Vagina (tissue), 2 donors: Measurements from ENCODE around the gene KRT17. TPM values are rescaled to one million over a fixed set of nuclear protein-coding genes. Genes with fewer than 3 reads are reported as not detected.
"Not testable (repeated sequence)": the region's sequence is repeated elsewhere in the genome, so short reads cannot be mapped to it uniquely, and the experiment has no call there.

Source experiments
- DNase-seq, 2 donors: peaks; one replicate each; pipeline ENCODE4 v3.0.0-alpha.2; 2017; ENCODE audit errors: extremely low spot score in 2 of 2
- H3K27ac ChIP-seq: fragments of 200-600 bp; sonication (generic); one replicate; pipeline ENCODE4 v1.5.1; 2019
- H3K27me3 ChIP-seq: fragments of 200-600 bp; sonication (generic); one replicate; pipeline ENCODE4 v1.5.1; 2019
- H3K36me3 ChIP-seq, 2 donors: fragments of 200-600 bp; sonication (generic); one replicate each; pipeline ENCODE4 v1.5.1; 2017 to 2019
- H3K4me1 ChIP-seq: fragments of 200-600 bp; sonication (generic); one replicate; pipeline ENCODE4 v1.5.1; 2019
- H3K4me3 ChIP-seq, 2 donors: fragments of 200-600 bp; sonication (generic); 1 replicate in 1 of 2; 2 replicates in 1 of 2; pipeline ENCODE4 v1.5.1; 2016 to 2019
- H3K9me3 ChIP-seq: fragments of 200-600 bp; sonication (generic); one replicate; pipeline ENCODE4 v1.5.1; 2019
- POLR2A ChIP-seq, 2 donors: fragments of 450-650 bp; IDR thresholded peaks; one replicate each; pipeline ENCODE4 v1.6.1; 2017; ENCODE audit warnings: antibody characterized with exemption in 2 of 2, mild to moderate bottlenecking in 2 of 2, moderate library complexity in 2 of 2
- POLR2AphosphoS5 ChIP-seq, 2 donors: sonication (generic); formaldehyde crosslinking; IDR thresholded peaks; one replicate each; pipeline ENCODE4 v1.9.0; 2017; ENCODE audit warnings: antibody characterized with exemption in 2 of 2, mild to moderate bottlenecking in 2 of 2, low read depth in 1 of 2; ENCODE audit not compliant: insufficient read depth in 1 of 2
- intact Hi-C: fragments of 100-400 bp; cut with DNase I; formaldehyde crosslinking; loops from one replicate; pipeline ENCODE4 v1.15.1; 2023
- total RNA-seq: library from RNA; depleted of rRNA; stranded (reverse); fragments of >200 nt; gene quantifications from one replicate; pipeline ENCODE4 v1.2.3, GENCODE V29; 2016
- TF ChIP-seq, protein P1 (sequence below), 3 experiments: fragments of 450-650 bp in 2 of 3; fragments of 200-600 bp in 1 of 3; sonication (generic) in 1 of 3; IDR thresholded peaks; one replicate each; pipeline ENCODE4 v1.5.1; 2017 to 2019; ENCODE audit warnings: antibody characterized with exemption in 3 of 3, mild to moderate bottlenecking in 2 of 3, moderate library complexity in 2 of 3

Gene KRT17
- total RNA-seq, 1 donor from 2014 or later = 165 TPM

DNA sequence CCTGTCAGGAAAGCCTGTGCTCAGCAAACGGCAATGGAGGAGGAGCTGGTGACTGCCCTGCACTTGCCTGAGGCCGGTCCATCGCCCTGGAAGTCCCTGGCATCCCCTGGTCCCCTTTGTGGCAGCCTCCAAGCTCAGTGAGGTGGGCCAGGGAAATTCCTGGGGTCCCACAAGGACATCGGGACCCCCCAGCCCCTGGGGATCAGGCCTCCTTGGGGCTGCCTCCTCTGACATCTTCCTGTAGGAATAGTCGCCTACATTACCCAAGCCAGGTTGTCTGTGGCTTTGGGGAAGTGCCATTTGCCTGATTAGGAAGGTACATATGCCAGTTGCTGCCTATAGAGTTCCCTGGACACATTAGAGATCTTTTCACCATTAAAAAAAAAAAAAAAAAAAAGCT, 45.4 kb downstream of the KRT17 start:
- H3K27me3 ChIP-seq = no peaks in the 10 kb centered on the region
- no peaks in the 10 kb centered on the region for H3K36me3 ChIP-seq
- no peaks in the 10 kb centered on the region for H3K9me3 ChIP-seq
- intact Hi-C loops = no loop called here
- H3K4me3 ChIP-seq = no peak overlapping the region
- H3K27ac ChIP-seq = peak overlapping the region; percentile 60
- DNase-seq = no peak
- TF ChIP-seq, protein P1, sequence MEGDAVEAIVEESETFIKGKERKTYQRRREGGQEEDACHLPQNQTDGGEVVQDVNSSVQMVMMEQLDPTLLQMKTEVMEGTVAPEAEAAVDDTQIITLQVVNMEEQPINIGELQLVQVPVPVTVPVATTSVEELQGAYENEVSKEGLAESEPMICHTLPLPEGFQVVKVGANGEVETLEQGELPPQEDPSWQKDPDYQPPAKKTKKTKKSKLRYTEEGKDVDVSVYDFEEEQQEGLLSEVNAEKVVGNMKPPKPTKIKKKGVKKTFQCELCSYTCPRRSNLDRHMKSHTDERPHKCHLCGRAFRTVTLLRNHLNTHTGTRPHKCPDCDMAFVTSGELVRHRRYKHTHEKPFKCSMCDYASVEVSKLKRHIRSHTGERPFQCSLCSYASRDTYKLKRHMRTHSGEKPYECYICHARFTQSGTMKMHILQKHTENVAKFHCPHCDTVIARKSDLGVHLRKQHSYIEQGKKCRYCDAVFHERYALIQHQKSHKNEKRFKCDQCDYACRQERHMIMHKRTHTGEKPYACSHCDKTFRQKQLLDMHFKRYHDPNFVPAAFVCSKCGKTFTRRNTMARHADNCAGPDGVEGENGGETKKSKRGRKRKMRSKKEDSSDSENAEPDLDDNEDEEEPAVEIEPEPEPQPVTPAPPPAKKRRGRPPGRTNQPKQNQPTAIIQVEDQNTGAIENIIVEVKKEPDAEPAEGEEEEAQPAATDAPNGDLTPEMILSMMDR (IDR thresholded peaks at IDR 0.05) = no peak
- no peak for TF ChIP-seq POLR2AphosphoS5 (IDR thresholded peaks at IDR 0.05; ENCODE audit: insufficient read depth in 1 of 2, low read depth in 1 of 2)
- no peak for TF ChIP-seq POLR2A (IDR thresholded peaks at IDR 0.05)
- H3K4me1 ChIP-seq = peaks cover 25% of the 10 kb centered on the region

DNA sequence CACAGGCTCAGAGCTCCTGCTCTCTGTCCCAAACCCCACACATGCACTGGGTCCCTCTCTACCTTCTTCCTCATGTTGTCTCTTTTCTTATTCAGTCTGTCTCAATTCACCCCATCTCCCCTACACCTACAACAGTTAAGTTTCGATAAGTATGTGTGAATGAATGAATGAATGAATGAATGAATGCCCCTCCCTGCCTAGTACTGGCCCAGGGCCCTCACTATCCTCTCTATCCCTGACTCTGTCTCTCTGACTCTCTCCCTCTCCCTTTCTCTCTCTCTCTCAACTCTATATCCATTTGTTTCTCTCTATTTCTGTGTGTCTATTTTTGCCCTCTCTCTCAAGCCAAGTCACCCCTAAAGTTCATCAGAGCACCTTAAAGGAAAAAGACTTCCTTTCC, 45.8 kb downstream of the KRT17 start:
- TF ChIP-seq POLR2AphosphoS5 (IDR thresholded peaks at IDR 0.05; ENCODE audit: insufficient read depth in 1 of 2, low read depth in 1 of 2) (no peak), POLR2A (IDR thresholded peaks at IDR 0.05) (no peak)
- TF ChIP-seq, protein P1 (IDR thresholded peaks at IDR 0.05) = no peak
- intact Hi-C loops = no loop called here
- Histone ChIP-seq H3K27ac (peak overlapping the region; percentile 60), H3K36me3 (no peaks in the 10 kb centered on the region), H3K9me3 (no peaks in the 10 kb centered on the region), H3K4me3 (no peak overlapping the region), H3K27me3 (no peaks in the 10 kb centered on the region), H3K4me1 (peaks cover 25% of the 10 kb centered on the region)
- no peak for DNase-seq

DNA sequence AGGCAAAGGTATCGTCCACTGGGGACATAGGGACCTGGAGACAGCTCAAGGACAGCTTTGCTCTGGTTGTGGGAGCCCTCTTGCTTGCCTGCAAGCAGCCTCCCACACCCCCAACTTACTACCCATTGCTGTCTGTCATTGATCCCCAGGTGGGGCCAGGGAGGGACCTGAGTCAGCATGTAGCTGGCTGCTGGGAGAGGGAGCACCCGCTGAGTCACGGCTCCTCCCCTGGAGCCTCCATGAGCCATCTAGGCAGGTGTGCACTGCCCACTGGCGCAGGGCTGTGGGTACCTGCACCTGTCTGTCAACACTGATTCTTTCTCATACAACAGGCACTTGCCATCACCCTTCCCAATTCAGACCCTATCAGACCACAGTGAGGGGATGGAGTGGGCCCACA, 47.6 kb downstream of the KRT17 start:
- H3K4me3 ChIP-seq, H3K27ac ChIP-seq, H3K9me3 ChIP-seq, intact Hi-C loops, H3K36me3 ChIP-seq, H3K27me3 ChIP-seq, DNase-seq: not testable (repeated sequence)
- H3K4me1 ChIP-seq = peaks cover 25% of the 10 kb centered on the region

DNA sequence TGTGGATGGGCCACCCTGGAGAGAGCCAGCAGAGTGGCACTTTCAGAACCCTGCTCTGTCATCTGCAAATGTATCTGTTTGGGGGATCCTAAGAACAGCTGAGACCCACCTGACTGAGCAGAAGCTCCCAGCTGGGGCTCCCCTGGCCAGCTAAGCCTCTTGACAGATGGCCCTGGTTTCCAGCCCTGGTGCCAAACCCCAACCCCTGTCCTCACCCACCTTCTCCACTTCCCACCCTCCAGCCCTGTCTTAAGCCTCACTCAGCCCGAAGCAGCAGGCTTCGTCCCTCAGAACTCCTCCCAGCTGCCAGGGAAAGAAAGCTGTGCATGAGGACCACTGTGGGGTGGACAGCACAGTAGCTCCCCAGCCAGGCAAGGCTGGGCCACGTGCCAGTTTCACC, 49.0 kb downstream of the KRT17 start:
- TF ChIP-seq POLR2AphosphoS5 (IDR thresholded peaks at IDR 0.05; ENCODE audit: insufficient read depth in 1 of 2, low read depth in 1 of 2) = no peak
- no peak for TF ChIP-seq POLR2A (IDR thresholded peaks at IDR 0.05)
- TF ChIP-seq, protein P1 (IDR thresholded peaks at IDR 0.05) = no peak
- Histone ChIP-seq H3K4me1 (peaks cover 15% of the 10 kb centered on the region), H3K36me3 (no peaks in the 10 kb centered on the region), H3K27me3 (no peaks in the 10 kb centered on the region), H3K9me3 (no peaks in the 10 kb centered on the region), H3K4me3 (no peak overlapping the region), H3K27ac (no peak overlapping the region)
- intact Hi-C loops = no loop called here
- DNase-seq = no peak

DNA sequence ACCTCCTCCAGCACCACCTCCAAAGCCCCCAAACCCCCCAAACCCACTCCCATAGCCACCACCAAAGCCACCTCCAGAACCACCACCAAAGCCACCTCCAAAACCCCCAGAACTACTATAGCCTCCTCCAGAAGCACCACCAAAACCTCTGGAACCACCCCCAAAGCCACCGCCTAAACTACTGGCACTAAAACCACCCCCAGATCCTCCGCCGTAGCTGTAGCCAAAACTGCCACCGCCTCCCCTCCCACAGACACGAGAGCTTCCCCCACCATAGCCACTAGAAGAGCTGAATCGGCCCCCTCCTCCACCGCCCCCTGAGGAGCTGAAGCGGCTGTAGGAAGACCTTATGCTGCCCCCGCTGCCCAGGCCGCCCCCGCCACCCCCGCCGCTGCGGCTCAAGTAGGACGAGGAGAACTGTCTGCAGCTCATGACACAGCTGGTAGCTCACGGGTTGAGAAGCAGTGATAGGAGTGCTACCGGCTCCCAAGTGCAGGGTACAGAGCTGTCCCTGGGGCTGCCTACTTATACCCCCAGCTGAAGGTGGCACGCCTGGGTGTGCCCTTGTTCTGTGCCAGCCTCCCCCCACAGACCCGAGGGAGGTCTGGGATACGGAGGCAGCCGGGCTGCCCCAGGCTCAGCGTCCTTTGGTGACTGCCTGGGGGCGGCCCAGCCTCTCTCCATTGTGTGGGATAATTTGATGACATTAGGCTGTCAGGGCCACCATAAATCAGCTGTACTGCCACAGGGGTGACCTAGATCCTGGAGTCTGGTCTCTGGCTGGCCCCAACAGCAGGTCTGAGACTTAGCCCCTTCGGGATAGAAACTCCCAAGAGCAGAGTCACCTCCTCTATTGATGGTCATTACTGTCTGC, 52.6 kb downstream of the KRT17 start, which contains the start of gene KRT9:
KRT9 (minus strand) TSS at position 499 of the 874 bp plus-strand sequence; CDS start at position 432, 67 bp downstream.
- Histone ChIP-seq H3K27ac (no peak within 1 kb of the TSS), H3K9me3 (no peaks in the 10 kb centered on the region), H3K27me3 (no peaks in the 10 kb centered on the region), H3K4me1 (no peaks in the 10 kb centered on the region), H3K36me3 (no peaks in the 10 kb centered on the region), H3K4me3 (no peak within 1 kb of the TSS)
- DNase-seq = no peak
- TF ChIP-seq POLR2A (IDR thresholded peaks at IDR 0.05) = no peak
- TF ChIP-seq, protein P1 (IDR thresholded peaks at IDR 0.05) = no peak
- no peak for TF ChIP-seq POLR2AphosphoS5 (IDR thresholded peaks at IDR 0.05; ENCODE audit: insufficient read depth in 1 of 2, low read depth in 1 of 2)
- intact Hi-C loops = no loop called here

Other genes starting within 250 kb of the KRT17 start
- gene KRT34, start 242.3 kb downstream of the KRT17 start, total RNA-seq = 0.74 TPM
- gene KRT31, start 227.0 kb downstream of the KRT17 start, total RNA-seq = not detected
- gene KRT37, start 200.0 kb downstream of the KRT17 start, total RNA-seq = not detected
- not detected for gene KRT38, start 183.6 kb downstream of the KRT17 start, total RNA-seq
- gene KRT32, start 157.2 kb downstream of the KRT17 start, total RNA-seq = not detected
- not detected for gene KRT35, start 143.4 kb downstream of the KRT17 start, total RNA-seq
- not detected for gene KRT36, start 134.7 kb downstream of the KRT17 start, total RNA-seq
- 10,968 TPM for gene KRT13, start 119.0 kb downstream of the KRT17 start, total RNA-seq
- 931 TPM for gene KRT15, start 105.7 kb downstream of the KRT17 start, total RNA-seq
- gene KRT19, start 96.3 kb downstream of the KRT17 start, total RNA-seq = 198 TPM
- not detected for gene KRT9, start 52.5 kb downstream of the KRT17 start, total RNA-seq
- 1,546 TPM for gene KRT14, start 37.7 kb downstream of the KRT17 start, total RNA-seq
- gene KRT16, start 11.8 kb downstream of the KRT17 start, total RNA-seq = 872 TPM
- 204 TPM for gene EIF1, start 64.3 kb upstream of the KRT17 start, total RNA-seq
- not detected for gene GAST, start 87.8 kb upstream of the KRT17 start, total RNA-seq
- 1.2 TPM for gene HAP1, start 110.1 kb upstream of the KRT17 start, total RNA-seq
- gene JUP, start 162.1 kb upstream of the KRT17 start, total RNA-seq = 589 TPM
- 11.5 TPM for gene P3H4, start 187.4 kb upstream of the KRT17 start, total RNA-seq
- gene FKBP10, start 188.4 kb upstream of the KRT17 start, total RNA-seq = 53.5 TPM
- gene NT5C3B, start 211.7 kb upstream of the KRT17 start, total RNA-seq = 71.5 TPM
- not detected for gene KLHL10, start 213.2 kb upstream of the KRT17 start, total RNA-seq
- 15.2 TPM for gene KLHL11, start 240.8 kb upstream of the KRT17 start, total RNA-seq